GM18505 (cell line): ENCODE results near the gene EPN1.

ENCODE experiments used
- ATAC-seq: cut with Tn5 transposase; IDR thresholded peaks from one replicate; pipeline ENCODE4 v1.9.1; 2021; ENCODE audit not compliant: unreplicated experiment
- POLR2A ChIP-seq: IDR thresholded peaks from 4 replicates; pipeline ENCODE4 v1.6.1; 2011; ENCODE audit warnings: borderline replicate concordance; ENCODE audit not compliant: insufficient read depth, insufficient read length; ENCODE audit errors: extremely low read depth

The EPN1 gene

GRCh38 chr19:55691561-55692481, 16.8 kb downstream of the EPN1 start:
- TF ChIP-seq POLR2A = no peak
- no peak for ATAC-seq

- no peak for ATAC-seq
- TF ChIP-seq POLR2A = no peak
Measured at GRCh38 chr19:55692681-55693081, 17.7 kb downstream of the EPN1 start.

- TF ChIP-seq POLR2A = no peak
- no peak for ATAC-seq
Measured at GRCh38 chr19:55693336-55693974, 18.4 kb downstream of the EPN1 start.

GRCh38 chr19:55694241-55694655, 19.2 kb downstream of the EPN1 start:
- no peak for TF ChIP-seq POLR2A
- no peak for ATAC-seq

- TF ChIP-seq POLR2A = no peak
- no peak for ATAC-seq
Measured at GRCh38 chr19:55694656-55695491, 19.8 kb downstream of the EPN1 start.

- TF ChIP-seq POLR2A = no peak
- ATAC-seq = no peak
Measured at GRCh38 chr19:55695511-55696290, 20.7 kb downstream of the EPN1 start.

GRCh38 chr19:55696301-55697068, 21.5 kb downstream of the EPN1 start:
- TF ChIP-seq POLR2A = no peak
- ATAC-seq = no peak

GRCh38 chr19:55697069-55697440, 22.0 kb downstream of the EPN1 start:
- no peak for TF ChIP-seq POLR2A
- no peak for ATAC-seq

GRCh38 chr19:55697698-55698097, 22.7 kb downstream of the EPN1 start:
- no peak for TF ChIP-seq POLR2A
- ATAC-seq = no peak

GRCh38 chr19:55698256-55698655, 23.2 kb downstream of the EPN1 start:
- no peak for TF ChIP-seq POLR2A
- no peak for ATAC-seq

- no peak for TF ChIP-seq POLR2A
- ATAC-seq = no peak
Measured at GRCh38 chr19:55699221-55699620, 24.2 kb downstream of the EPN1 start.

GRCh38 chr19:55700813-55701212, 25.8 kb downstream of the EPN1 start:
- no peak for TF ChIP-seq POLR2A

GRCh38 chr19:55702131-55702627, 27.2 kb downstream of the EPN1 start:
- TF ChIP-seq POLR2A = no peak
- ATAC-seq = no peak

More at GRCh38 chr19:55700813-55701212, 25.8 kb downstream of the EPN1 start:
- no peak for ATAC-seq
